Right kidney (tissue), 1 donor: ENCODE measurements around the gene CCDC78.
"Not testable (repeated sequence)": the region's sequence is repeated elsewhere in the genome, so short reads cannot be mapped to it uniquely, and the experiment has no call there.

Experiments
- DNase-seq: peaks from one replicate; pipeline ENCODE4 v3.0.0-alpha.2; 2016

CCDC78 gene

DNA sequence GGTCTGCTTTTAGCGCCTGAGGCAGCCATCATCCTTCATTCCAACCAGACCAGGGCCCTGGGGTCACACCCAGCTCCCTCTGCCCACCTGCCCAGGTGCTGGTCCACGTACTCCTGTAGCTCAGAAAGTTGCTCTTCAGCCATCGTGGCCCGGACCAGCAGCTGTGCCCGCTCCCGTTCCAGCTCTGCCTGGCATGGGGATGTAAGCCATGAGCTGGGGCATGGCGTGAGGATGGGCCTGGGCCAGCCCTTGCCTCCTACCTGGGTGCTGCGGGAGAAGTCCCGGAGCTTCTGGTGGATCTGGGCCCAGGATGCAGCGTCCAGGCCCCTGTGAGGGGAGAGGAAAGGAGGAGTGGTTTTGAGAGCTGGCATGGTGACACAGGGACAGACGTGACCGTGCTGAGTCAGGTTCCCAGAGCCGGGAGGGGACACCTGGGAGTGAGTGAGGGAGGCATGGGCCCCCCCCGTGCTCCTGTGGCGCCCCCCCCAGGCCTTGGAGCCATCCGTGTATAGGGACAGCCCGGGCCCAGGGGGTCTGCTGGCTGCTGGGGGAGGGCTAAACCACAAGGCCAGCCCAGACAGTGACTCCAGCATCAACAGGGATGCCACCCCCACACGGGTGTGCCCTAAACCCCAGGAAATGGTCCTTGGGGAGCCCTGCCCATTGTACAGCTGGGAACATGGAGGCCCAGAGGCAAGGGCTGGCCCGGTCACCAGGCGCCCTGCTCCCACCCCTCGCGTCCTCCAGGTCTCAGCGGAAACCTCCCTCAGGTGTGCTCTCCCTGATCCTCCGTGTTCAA, 3.2 kb downstream of the CCDC78 start:
- no peak for DNase-seq

DNA sequence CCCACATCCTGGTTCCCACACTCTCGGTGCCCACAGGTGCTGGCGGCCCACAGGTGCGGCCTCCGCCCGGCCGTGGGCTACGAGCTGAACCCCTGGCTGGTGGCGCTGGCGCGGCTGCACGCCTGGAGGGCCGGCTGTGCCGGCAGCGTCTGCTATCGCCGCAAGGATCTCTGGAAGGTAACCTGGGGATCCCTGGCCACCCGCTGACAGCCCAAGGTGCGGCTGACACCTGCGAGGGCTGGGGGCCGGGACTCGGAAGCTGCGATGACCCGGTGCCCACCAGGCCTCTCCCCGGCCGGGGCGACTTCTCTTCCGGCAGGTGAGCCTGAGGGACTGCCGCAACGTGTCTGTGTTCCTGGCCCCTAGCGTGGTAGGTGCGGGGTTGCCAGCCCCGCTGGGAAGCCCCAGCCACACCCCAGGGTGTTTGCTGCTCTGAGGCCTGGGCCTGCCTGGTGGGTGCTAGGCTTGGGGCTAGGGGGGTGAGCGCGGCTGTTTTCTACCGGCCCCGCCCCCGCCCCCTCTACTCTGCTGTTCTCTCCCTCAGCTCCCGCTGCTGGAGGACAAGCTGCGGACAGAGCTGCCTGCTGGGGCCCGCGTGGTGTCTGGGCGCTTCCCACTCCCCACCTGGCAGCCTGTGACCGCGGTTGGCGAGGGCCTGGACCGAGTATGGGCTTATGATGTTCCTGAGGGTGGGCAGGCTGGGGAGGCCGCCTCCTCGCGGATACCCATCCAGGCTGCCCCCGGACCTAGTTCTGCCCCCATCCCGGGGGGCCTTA, 4.3 kb downstream of the CCDC78 start:
- no peak for DNase-seq

DNA sequence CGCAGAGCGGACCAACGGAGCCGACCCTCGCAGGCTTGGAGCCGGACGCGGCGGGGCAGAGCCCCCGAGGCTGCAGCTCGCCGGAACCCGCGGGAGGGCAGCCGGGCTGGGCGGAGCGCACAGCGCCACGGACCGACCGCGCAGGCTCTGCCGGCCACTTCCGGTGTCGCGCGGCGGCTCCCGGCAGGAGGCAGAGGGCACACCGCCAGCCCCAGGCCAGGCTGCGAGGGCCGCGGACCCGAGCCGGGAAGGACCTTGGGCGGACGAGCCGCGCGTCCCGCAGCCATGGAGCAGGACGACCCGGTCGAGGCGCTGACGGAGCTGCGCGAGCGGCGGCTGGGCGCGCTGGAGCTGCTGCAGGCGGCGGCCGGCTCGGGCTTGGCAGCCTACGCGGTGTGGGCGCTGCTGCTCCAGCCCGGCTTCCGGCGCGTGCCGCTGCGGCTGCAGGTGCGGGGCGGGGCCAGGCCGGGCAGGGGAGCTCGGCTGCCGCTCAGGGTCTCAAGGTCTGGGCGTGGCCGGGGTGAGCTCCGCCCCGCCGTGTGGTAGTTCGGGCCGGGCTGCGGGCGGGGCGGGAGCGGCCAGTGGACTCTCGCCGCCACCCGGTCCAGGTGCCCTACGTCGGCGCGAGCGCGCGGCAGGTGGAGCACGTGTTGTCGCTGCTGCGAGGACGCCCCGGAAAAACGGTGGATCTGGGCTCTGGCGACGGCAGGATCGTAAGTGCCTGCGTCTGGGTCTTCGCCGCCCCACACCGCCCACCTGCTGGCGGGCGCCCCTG, 5.1 kb downstream of the CCDC78 start, which contains the start of gene ANTKMT:
Gene ANTKMT (plus strand): TSS at position 157 of the 775 bp plus-strand sequence. CDS start 129 bp downstream, at position 286.
- DNase-seq: peak; percentile 98

DNA sequence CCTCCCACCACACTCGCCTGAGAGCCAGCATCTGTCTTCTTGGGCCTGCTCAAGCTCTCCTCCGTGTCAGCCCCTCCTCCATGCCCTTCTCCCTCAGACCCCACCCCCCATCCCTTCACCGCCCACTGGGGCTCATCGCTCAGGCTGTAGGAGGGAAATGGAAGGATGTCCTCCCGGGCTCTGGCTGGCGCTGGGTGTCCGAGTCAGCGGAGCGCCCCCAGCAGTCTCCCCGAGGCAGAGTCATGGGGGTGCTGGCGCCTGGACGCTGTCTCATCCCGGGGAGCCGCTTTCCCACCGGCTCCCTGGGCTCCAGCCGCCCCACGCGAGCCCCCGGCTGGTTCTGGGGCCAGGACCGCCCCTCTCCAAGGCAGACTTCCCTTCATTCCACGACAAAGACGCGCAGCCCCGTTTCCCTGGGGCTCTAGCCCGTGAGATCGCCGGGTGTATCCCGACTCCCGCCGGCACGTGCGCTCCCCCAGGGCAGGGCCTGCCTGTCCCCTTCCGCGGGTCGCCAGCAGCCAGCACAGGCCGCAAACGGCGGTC, 5.7 kb downstream of the CCDC78 start:
- no peak for DNase-seq

DNA sequence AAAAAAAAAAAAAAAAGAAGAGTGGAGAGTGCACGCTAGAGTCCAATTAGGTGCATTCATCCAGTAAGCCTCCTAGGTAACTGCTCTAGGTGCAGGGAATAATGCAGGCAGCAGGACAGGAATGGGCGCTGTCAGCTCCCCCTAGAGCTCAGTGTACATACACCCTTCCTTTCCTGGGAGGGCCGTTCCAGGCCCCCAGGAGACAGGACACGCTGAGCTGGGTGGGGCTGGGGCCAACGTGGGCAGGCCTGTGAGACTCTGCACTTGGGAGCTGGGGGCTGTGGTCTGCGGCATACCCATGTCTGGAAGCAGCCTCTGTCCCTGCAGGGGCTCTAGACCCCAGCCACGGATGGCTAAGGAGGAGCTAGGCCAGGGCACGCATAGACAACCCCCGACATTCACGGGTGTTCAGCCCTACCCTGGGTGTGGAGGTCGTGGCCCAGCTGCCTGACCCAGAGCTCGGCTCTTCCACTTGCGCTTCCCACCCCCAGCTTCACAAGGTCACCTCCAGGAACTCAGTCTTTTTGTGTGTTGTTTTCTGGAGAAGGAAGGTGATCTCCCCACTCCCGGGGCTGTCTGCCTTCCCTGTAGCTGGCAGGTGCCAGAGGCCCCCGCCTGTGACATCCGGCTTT, 6.3 kb downstream of the CCDC78 start:
- peak; percentile 65 for DNase-seq

DNA sequence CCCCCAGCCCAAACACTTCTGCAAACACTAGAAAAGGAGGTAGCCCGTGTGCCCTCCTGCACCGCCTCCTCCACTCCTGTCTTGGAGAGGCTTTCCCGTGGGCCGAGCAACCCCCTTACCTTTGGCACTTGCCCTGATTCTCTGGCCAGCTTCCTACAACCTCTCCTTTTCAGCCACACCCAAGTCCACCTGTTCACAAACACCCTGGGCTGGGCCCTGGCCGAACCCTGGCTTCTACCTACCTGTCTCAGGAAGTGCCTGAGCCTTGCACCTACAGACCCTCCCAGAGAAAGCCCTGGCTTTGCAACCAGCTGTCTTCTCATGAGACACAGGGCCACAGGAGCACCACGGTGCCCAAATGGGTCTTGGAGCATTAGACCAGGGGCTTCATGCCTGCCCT, 7.3 kb downstream of the CCDC78 start:
- DNase-seq: no peak

DNA sequence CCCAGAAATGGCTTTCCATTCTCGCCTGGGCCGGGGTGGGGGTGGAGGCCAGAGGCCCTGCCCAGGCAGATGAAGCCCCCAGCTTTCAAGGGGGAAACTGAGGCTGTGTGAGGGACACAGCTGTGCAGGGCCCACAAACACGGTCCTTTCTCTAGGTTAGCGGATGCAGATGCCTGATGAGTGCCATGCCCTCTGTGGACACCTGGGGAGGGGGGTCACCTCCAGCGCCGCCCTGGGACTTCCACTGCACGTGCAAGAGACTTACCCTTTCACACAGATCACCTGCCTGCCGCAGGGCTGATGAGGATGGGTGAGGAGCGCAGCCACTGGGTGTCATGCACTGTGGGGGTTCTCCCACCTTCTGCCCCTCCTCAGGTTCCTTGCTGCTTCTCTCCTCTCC, 7.9 kb downstream of the CCDC78 start:
- DNase-seq: no peak

DNA sequence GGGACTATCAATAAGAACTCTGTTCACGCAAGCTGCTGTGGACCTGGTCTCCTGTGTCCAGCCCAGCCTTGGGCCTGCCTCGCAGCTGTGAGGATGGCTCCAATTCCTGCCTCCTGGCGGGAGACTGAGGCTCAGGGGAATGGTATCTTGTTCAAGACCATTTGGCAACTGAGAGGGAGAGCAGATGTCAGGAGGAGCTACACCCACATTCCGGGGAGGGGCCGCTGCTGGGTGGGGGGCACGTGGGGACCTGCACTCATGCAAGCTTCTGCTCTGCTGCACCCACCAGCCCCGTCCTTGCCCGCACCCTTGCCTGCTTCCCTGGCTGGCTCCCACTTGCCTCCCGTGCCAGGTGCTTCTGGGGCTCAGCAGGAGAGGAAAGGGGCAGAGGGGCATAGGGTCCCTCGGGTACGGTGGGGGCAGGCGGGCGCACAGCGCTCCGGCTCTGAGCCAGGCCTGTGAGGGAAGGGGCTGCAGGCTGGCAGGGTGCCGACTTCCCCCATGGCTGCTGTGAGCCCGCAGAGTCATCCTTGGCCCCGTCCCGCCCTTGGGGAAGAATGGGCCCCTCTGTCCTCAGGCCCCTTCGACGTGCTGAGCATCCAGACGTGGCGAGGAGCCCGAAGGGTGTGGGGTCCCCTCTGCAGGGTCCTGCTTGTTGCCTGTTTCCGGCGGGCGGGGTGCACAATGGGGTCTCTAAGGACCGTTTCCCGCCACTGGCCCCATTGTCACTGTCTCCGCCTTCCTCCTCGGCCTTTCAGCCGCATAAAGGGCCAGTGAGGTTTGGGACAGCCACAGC, 8.6 kb downstream of the CCDC78 start:
- DNase-seq: no peak

DNA sequence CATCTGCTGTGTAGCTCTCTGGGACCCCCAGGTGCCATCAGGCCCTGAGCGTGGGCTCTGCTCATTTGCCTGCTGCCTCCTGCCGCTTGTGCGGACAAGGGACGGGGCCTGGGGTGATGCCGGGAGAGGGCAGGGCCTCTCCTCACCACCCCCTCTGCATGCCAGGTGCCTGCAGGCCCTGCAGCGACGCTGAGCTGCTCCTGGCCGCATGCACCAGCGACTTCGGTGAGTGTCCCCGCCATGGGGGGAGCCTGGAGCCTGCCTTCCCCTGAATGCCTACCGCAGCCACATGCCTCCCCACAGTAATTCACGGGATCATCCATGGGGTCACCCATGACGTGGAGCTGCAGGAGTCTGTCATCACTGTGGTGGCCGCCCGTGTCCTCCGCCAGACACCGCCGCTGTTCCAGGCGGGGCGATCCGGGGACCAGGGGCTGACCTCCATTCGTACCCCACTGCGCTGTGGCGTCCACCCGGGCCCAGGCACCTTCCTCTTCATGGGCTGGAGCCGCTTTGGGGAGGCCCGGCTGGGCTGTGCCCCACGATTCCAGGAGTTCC, 9.4 kb downstream of the CCDC78 start:
- DNase-seq: no peak

DNA sequence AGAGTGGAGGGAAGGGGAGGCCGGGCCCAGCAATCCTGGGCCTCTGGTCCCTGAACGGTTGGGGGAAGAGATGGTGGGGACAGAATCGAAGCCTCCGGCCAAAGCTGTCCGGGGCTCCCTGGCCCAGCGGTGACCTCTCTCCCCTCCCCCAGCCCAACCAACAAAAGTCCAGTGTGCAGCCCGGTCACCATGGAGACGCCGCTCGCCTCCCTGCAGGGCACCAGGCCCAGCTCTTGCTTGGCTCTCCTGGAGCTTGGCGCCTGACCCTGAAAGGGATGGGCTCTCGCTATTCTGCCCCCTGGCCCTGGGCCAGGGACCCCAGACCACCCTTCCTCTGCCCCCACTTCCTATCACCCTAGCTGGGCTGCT, 10.1 kb downstream of the CCDC78 start:
- no peak for DNase-seq

DNA sequence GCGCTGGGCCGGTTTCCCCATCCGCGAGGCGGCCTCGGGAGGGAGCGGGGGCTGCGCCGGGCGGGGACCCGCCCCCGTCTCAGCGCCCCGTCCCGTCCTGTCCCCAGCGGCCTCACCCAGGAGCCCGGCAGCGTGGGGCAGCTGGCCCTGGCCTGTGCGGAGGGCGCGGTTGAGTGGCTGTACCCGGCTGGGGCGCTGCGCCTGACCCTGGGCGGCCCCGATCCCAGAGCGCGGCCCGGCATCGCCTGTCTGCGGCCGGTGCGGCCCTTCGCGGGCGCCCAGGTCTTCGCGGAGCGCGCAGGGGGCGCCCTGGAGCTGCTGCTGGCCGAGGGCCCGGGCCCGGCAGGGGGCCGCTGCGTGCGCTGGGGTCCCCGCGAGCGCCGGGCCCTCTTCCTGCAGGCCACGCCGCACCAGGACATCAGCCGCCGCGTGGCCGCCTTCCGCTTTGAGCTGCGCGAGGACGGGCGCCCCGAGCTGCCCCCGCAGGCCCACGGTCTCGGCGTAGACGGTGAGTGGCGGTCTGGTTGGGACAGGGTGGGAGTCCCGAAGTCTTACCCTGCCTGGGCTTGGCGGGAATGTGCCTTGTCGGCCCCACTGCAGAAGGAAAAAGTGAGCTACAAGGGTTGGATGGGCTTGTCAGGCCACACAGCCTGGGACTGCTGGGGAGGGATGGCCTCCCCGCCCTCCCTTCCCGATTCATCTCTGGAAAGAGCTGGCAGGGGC, 10.6 kb downstream of the CCDC78 start:
- peak; percentile 78 for DNase-seq

DNA sequence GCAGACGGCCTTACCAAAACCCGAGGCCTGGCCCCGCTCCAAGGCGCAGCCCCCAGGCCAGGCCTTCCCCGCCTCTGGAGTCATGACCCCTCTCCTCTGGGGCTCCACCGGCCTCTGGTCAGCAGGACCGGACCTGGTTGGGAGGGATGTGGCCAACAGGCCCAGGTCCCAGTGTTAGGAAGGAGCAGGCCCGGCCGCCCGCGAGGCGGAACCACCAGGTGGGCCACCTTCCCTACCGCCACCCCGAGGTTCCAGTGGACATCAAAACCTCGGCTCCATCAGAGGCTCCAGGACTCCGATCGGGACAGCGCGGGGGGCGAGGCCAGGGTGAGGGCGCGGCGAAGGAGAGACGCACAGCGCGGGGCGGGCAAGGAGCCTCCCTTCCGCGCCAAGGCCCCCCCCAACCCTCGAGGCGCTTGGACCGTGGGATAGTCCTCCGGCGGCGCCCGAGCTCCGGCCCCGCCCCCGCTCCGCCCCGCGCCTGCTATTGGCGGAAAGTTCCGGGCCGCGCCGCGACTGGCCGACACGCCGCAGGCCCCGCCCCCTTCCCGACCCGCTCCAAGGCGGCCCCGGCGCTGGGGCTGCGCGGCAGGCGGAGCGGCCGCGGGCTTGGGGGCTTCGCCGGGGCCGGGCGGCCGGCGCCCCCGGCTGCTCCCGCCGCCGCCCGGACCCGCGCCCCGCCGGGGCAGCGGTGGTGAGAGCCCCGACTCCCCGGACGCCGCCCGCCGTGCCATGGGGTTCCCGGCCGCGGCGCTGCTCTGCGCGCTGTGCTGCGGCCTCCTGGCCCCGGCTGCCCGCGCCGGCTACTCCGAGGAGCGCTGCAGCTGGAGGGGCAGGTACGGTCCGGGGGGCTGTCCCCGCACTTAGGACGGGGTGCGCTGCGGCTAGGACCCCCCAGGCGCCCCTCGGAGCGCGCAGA, 11.4 kb downstream of the CCDC78 start, which contains the start of gene METRN:
Gene METRN (plus strand): TSS at position 561 of the 919 bp plus-strand sequence. CDS start 172 bp downstream, at position 733.
- DNase-seq: peak; percentile 70

DNA sequence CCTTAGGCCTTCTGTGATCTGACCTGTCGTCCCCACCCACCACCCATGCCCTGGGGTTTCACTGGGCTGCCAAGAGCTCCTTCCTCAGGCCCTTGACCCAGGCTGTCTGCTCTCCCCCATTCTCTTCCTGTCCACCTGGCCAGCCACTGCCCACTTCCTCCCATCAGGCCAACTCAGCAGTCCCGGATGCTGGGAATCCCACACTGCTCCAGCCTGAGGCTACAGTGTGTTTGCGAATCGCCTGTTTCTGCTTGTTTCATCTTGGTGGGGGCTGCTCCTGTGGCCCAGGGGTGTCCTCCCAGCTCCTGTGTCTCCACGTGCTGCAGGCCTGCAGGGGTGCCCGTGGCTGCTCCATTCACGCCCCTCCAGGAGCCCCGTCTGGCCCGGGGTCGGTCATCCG, 12.2 kb downstream of the CCDC78 start:
- DNase-seq: no peak

DNA sequence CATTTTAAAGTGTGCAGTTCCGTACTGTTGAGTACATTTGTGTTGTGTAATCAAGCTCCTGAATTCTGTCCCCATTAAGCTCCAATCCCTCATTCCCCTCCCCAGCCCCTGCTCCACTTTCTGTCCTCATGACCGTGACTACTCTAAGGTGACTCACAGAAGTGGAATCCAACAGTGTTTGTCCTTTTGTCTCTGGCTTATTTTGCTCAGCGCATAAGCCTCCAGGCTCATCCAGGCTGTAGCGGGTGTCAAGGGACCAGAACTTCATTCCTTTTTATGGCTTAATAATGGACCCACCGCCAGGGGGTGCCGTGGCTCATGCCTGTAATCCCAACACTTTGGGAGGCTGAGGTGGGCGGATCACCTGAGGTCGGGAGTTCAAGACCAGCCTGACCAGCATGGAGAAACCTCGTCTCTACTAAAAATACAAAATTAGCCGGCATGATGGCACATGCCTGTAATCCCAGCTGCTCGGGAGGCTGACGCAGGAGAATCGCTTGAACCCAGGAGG, 13.4 kb downstream of the CCDC78 start:
- not testable (repeated sequence) for DNase-seq

DNA sequence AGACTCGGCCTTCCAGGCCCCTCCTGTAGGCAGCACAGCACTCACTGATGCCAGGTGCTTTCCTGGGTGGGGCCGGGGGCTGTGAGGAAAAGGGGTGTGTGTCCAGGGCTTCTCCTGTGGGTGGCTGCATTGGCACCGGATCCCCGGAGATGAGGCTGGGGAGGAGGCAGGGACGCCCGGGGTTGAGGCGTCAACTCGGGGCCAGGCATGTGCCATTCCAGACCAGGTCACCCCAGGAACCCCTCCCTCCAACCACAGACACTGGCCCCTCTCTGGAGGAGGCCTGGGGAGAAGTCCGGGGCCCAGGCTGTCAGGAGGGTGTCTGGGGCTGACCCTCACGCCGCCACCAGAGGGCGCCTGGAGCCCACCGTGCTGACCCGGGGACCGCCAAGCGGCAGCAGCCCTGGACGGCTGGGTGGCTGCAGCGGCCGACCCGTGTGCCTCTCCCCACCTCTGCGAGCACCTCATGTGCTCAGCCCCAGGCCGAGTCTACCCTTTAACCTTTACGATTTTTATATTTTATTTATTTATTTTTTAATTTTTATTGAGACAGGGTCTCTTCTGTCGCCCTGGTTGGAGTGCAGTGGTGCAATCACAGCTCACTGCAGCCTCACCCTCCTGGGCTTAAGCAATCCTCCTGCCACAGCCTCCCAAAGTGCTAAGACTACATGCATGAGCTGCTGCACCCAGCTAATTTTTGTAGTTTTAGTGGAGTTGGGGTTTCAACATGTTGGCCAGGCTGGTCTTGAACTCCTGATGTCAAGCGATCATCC, 14.5 kb downstream of the CCDC78 start:
- DNase-seq: peak; percentile 53

DNA sequence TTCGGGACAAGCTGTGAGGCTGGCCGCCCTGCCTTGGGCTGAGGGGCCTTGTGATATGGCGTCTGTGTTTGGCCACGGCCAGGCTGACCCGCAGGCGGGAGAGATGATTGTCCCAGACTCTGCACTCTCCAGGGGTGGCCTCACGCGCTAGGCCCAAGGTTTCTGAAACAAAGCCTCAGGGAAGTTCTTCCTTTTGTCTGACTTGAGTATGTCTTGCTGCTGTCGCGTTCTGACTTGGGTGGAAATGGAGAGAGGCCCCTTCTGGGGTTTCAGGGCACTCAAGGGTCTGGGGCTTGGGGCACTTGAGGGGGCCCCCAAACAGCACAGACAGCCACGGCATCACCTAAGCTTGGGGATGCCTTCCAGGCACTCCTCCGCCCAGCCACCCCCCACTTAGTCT, 15.2 kb downstream of the CCDC78 start:
- DNase-seq: no peak

DNA sequence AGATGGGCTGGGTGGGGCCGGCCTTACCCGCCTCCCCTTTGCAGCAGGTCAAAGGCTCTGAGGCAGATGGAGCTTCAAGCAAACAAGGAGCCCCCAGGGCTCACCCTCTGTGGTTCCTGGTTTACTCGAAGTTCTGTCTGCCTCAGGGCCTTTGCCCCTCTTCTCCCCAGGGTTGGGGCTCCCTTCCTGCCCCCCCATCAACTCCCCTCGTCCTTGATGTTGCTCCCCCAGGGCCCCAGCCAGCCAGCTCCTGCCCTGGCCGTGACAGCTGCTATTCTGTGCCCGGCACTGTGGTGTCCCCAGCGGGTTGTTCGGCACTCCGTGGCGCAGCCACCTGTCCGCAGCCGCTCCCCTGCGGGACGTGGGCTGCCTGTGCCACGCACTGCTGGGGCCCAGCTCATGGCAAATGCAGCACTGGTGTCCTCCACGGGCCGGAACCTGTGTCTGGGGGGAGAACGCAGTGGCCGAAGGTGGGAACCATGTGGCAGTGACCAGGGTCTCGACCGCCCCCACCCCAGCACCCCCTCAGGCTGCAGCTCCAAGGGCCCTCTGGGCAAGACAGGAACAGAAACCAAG, 15.7 kb downstream of the CCDC78 start:
- no peak for DNase-seq
